Stimulated activated CD8-positive, alpha-beta memory T cell treated with anti-CD3 and anti-CD28 coated beads, Interleukin-7, amount 100 ng/mL, for 48 hours (primary cell): ENCODE measurements around the gene GPR42.
"Not testable (repeated sequence)": the region's sequence is repeated elsewhere in the genome, so short reads cannot be mapped to it uniquely, and the experiment has no call there.

Experiments
- DNase-seq, 2 donors: peaks; one replicate each; pipeline ENCODE4 v3.0.0-alpha.2; 2020; ENCODE audit warnings: low read depth in 1 of 2; ENCODE audit errors: extremely low read depth in 1 of 2

The GPR42 gene

GRCh38 chr19:35362261-35363000 lies 8.4 kb upstream of the GPR42 start:
- no peak for DNase-seq

GRCh38 chr19:35363001-35363590 lies 7.8 kb upstream of the GPR42 start:
- no peak for DNase-seq

GRCh38 chr19:35363711-35364425 lies 7.0 kb upstream of the GPR42 start:
- no peak for DNase-seq

GRCh38 chr19:35365303-35365702 lies 5.6 kb upstream of the GPR42 start:
- DNase-seq, result no peak

- DNase-seq, result no peak
Observed at GRCh38 chr19:35368378-35368777, 2.5 kb upstream of the GPR42 start.

- no peak for DNase-seq
Observed at GRCh38 chr19:35369522-35369921, 1.3 kb upstream of the GPR42 start.

GRCh38 chr19:35373492-35373891 lies 2.6 kb downstream of the GPR42 start:
- DNase-seq, result no peak

GRCh38 chr19:35374031-35374430 lies 3.2 kb downstream of the GPR42 start:
- DNase-seq, result not testable (repeated sequence)

GRCh38 chr19:35375505-35376307 lies 4.8 kb downstream of the GPR42 start:
- DNase-seq, result no peak

GRCh38 chr19:35377656-35378055 lies 6.8 kb downstream of the GPR42 start:
- no peak for DNase-seq

GRCh38 chr19:35378356-35378755 lies 7.5 kb downstream of the GPR42 start:
- no peak for DNase-seq

- not testable (repeated sequence) for DNase-seq
Observed at GRCh38 chr19:35379545-35379944, 8.7 kb downstream of the GPR42 start.

GRCh38 chr19:35379992-35380391 lies 9.1 kb downstream of the GPR42 start:
- DNase-seq, result no peak

- no peak for DNase-seq
Observed at GRCh38 chr19:35380450-35381124, 9.7 kb downstream of the GPR42 start.

GRCh38 chr19:35381318-35381717 lies 10.4 kb downstream of the GPR42 start:
- no peak for DNase-seq

GRCh38 chr19:35381926-35382325 lies 11.1 kb downstream of the GPR42 start:
- no peak for DNase-seq

GRCh38 chr19:35383536-35383935 lies 12.7 kb downstream of the GPR42 start:
- DNase-seq, result no peak

- DNase-seq, result no peak
Observed at GRCh38 chr19:35388277-35389054, 17.6 kb downstream of the GPR42 start.

- DNase-seq, result no peak
Observed at GRCh38 chr19:35389192-35389861, 18.5 kb downstream of the GPR42 start.
